A549 (cell line): ENCODE data around the gene CCDC187.

ENCODE experiments used
- TF ChIP-seq, protein P1 (sequence below): fragments of 450-650 bp; IDR thresholded peaks from 2 replicates; pipeline ENCODE4 v1.6.1; 2014; ENCODE audit warnings: antibody characterized with exemption
- TF ChIP-seq, protein P2 (sequence below): fragments of 250-450 bp; sonication (Bioruptor Pico); IDR thresholded peaks from 2 replicates; pipeline ENCODE4 v1.5.0; 2020; ENCODE audit warnings: low read depth, mild to moderate bottlenecking, moderate library complexity

DNA sequence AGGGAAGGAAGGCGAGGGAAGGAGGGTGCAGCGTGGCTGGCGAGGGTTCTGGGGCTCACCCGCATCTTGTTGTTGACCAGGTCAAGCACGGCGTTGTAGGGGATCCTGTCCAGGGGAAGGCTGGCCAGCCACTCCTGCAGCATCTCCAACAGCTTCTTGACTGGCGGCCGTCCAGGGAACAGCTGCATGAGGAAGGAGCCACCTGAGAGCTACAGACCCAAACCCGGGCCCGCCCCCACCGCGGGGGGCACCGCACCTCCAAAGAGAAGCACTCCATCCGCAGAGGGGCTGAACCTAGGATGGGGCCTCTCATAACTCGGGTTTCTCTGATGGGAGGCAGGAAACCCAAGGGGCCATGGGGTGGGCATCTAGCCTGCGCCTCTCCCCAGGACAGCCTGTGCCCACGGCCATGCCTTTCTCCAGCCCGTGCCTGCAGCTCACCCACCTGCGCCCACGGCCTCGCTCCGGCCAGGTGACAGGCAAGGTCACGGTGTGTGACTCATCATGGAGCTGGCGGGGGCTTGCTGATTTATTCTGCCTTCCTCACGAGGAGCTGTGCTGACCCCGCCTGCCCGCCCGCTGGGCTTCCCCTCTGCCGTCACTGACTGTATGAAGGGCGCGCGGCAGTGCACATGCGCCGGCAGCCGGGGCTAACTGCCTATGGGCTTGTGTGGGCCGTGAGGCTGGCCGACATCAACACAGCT, 87.2 kb downstream of the CCDC187 start:
- TF ChIP-seq, protein P1, sequence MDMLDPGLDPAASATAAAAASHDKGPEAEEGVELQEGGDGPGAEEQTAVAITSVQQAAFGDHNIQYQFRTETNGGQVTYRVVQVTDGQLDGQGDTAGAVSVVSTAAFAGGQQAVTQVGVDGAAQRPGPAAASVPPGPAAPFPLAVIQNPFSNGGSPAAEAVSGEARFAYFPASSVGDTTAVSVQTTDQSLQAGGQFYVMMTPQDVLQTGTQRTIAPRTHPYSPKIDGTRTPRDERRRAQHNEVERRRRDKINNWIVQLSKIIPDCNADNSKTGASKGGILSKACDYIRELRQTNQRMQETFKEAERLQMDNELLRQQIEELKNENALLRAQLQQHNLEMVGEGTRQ: no peak
- TF ChIP-seq, protein P2, sequence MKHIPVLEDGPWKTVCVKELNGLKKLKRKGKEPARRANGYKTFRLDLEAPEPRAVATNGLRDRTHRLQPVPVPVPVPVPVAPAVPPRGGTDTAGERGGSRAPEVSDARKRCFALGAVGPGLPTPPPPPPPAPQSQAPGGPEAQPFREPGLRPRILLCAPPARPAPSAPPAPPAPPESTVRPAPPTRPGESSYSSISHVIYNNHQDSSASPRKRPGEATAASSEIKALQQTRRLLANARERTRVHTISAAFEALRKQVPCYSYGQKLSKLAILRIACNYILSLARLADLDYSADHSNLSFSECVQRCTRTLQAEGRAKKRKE (CRISPR knock-in tag): no peak
